Mesenchymal stem cell (in vitro differentiated cells and primary cell): Measurements from ENCODE around the gene MTA3.

Experiments
- DNase-seq: peaks from one replicate; pipeline ENCODE4 v3.0.0-alpha.2; 2013
- H2AFZ ChIP-seq: one replicate; pipeline ENCODE4 v1.6.1; 2013; ENCODE audit warnings: low read depth, mild to moderate bottlenecking, control low read depth, inconsistent platforms, low read length, moderate library complexity
- H2AK5ac ChIP-seq: 2 replicates; pipeline ENCODE4 v1.6.1; 2013; ENCODE audit warnings: low read length, moderate library complexity, mild to moderate bottlenecking, inconsistent platforms; ENCODE audit not compliant: severe bottlenecking
- H2BK120ac ChIP-seq: one replicate; pipeline ENCODE4 v1.6.1; 2013; ENCODE audit warnings: low read depth, mild to moderate bottlenecking, inconsistent platforms, low read length, moderate library complexity
- H2BK12ac ChIP-seq, 2 experiments: one replicate each; pipeline ENCODE4 v1.6.1; 2013; ENCODE audit warnings: inconsistent platforms in 2 of 2, low read length in 2 of 2, mild to moderate bottlenecking in 2 of 2, moderate library complexity in 2 of 2, control low read depth in 1 of 2
- H2BK15ac ChIP-seq: one replicate; pipeline ENCODE4 v1.6.1; 2013; ENCODE audit warnings: mild to moderate bottlenecking, low read depth, inconsistent platforms; ENCODE audit not compliant: poor library complexity, severe bottlenecking
- H2BK5ac ChIP-seq: 2 replicates; pipeline ENCODE4 v1.6.1; 2013; ENCODE audit warnings: low read depth, mild to moderate bottlenecking, low read length, control low read depth, inconsistent platforms; ENCODE audit not compliant: poor library complexity, severe bottlenecking
- H3K14ac ChIP-seq, 2 experiments: one replicate each; pipeline ENCODE4 v1.6.1; 2013; ENCODE audit warnings: inconsistent platforms in 2 of 2, low read length in 2 of 2, control low read depth in 1 of 2, mild to moderate bottlenecking in 1 of 2, moderate library complexity in 1 of 2
- H3K18ac ChIP-seq, 2 experiments: one replicate each; pipeline ENCODE4 v1.6.1; 2013; ENCODE audit warnings: inconsistent platforms in 2 of 2, low read length in 2 of 2, control low read depth in 1 of 2, low read depth in 1 of 2, mild to moderate bottlenecking in 1 of 2
- H3K23ac ChIP-seq, 2 experiments: one replicate each; pipeline ENCODE4 v1.6.1; 2013; ENCODE audit warnings: inconsistent platforms in 2 of 2, low read length in 2 of 2, mild to moderate bottlenecking in 2 of 2, moderate library complexity in 2 of 2, control low read depth in 1 of 2
- H3K27ac ChIP-seq: 2 replicates; pipeline ENCODE4 v1.5.1; 2013; ENCODE audit warnings: mild to moderate bottlenecking, moderate library complexity, low read length, control low read depth, inconsistent platforms; ENCODE audit not compliant: poor library complexity, severe bottlenecking
- H3K27me3 ChIP-seq, 2 experiments: 2 replicates each; pipeline versions ENCODE4 v1.6.1 to v1.7.0; 2013; ENCODE audit warnings: low read length in 2 of 2, mild to moderate bottlenecking in 2 of 2, moderate library complexity in 2 of 2, control low read depth in 1 of 2, inconsistent platforms in 1 of 2; ENCODE audit not compliant: control insufficient read depth in 1 of 2, insufficient read depth in 1 of 2
- H3K36me3 ChIP-seq, 2 experiments: 2 replicates each; pipeline versions ENCODE4 v1.6.1 to v1.7.0; 2013; ENCODE audit warnings: low read length in 2 of 2, control low read depth in 1 of 2, inconsistent platforms in 1 of 2, low read depth in 1 of 2, mild to moderate bottlenecking in 1 of 2; ENCODE audit not compliant: insufficient read depth in 2 of 2, control insufficient read depth in 1 of 2
- H3K4ac ChIP-seq, 2 experiments: one replicate each; pipeline ENCODE4 v1.6.1; 2013; ENCODE audit warnings: inconsistent platforms in 2 of 2, low read length in 2 of 2, mild to moderate bottlenecking in 2 of 2, moderate library complexity in 2 of 2, control low read depth in 1 of 2, low read depth in 1 of 2
- H3K4me1 ChIP-seq: 2 replicates; pipeline ENCODE4 v1.6.1; 2013; ENCODE audit warnings: low read depth, low read length, control low read depth; ENCODE audit not compliant: control insufficient read depth, insufficient read depth
- H3K4me2 ChIP-seq: 2 replicates; pipeline ENCODE4 v1.6.1; 2013; ENCODE audit warnings: low read length, mild to moderate bottlenecking, inconsistent platforms; ENCODE audit not compliant: poor library complexity, severe bottlenecking
- H3K4me3 ChIP-seq, 2 experiments: 2 replicates each; pipeline versions ENCODE4 v1.5.1 to v1.7.0; 2013; ENCODE audit warnings: low read length in 2 of 2, mild to moderate bottlenecking in 2 of 2, control low read depth in 1 of 2, low read depth in 1 of 2; ENCODE audit not compliant: insufficient read depth in 1 of 2
- H3K79me1 ChIP-seq: replicated peaks from 2 replicates; pipeline ENCODE4 v1.6.1; 2013; ENCODE audit warnings: mild to moderate bottlenecking, control low read depth, low read length, inconsistent platforms; ENCODE audit not compliant: poor library complexity, severe bottlenecking
- H3K9ac ChIP-seq: 2 replicates; pipeline ENCODE4 v1.7.0; 2013; ENCODE audit warnings: mild to moderate bottlenecking, low read length, moderate library complexity
- H3K9me3 ChIP-seq: 2 replicates; pipeline ENCODE4 v1.7.0; 2013; ENCODE audit warnings: mild to moderate bottlenecking, low read length; ENCODE audit not compliant: control insufficient read depth
- H4K8ac ChIP-seq: one replicate; pipeline ENCODE4 v1.6.1; 2013; ENCODE audit warnings: inconsistent platforms, mild to moderate bottlenecking, low read length, moderate library complexity
- H4K91ac ChIP-seq: one replicate; pipeline ENCODE4 v1.6.1; 2013; ENCODE audit warnings: mild to moderate bottlenecking, low read length, inconsistent platforms
- WGBS: methylation state at CpG from one replicate; pipeline ENCODE4 v1.1.7; 2013; ENCODE audit warnings: mixed read lengths; 5-methylcytosine and 5-hydroxymethylcytosine counted together

MTA3 gene

GRCh38 chr2:42685303-42685702 lies 116.9 kb downstream of the MTA3 start:
- H3K4me1 ChIP-seq, result peaks cover 2% of the 10 kb centered on the region
- no peak overlapping the region for H3K4ac ChIP-seq
- H2BK120ac ChIP-seq, result no peak overlapping the region
- no peak overlapping the region for H3K4me2 ChIP-seq
- H3K9me3 ChIP-seq, result no peaks in the 10 kb centered on the region
- peaks cover 30% of the 10 kb centered on the region for H3K79me1 ChIP-seq
- H2AK5ac ChIP-seq, result no peak overlapping the region
- no peak overlapping the region for H3K27ac ChIP-seq
- H4K91ac ChIP-seq, result no peak overlapping the region
- no peak overlapping the region for H2BK5ac ChIP-seq
- no peak for DNase-seq
- H3K4me3 ChIP-seq, result no peak overlapping the region
- no peak overlapping the region for H3K9ac ChIP-seq
- no peak overlapping the region for H2BK12ac ChIP-seq
- peaks cover 12 to 32% of the 10 kb centered on the region in 2 experiments for H3K36me3 ChIP-seq
- H3K23ac ChIP-seq, result no peak overlapping the region
- no peak overlapping the region for H3K14ac ChIP-seq
- H3K18ac ChIP-seq, result no peak overlapping the region
- WGBS, result 73% methylated on average over 4 of the region's 5 CpGs
- no peaks in the 10 kb centered on the region for H3K27me3 ChIP-seq
- no peak overlapping the region for H2AFZ ChIP-seq
- H2BK15ac ChIP-seq, result no peak overlapping the region
- H4K8ac ChIP-seq, result no peak overlapping the region

DNA sequence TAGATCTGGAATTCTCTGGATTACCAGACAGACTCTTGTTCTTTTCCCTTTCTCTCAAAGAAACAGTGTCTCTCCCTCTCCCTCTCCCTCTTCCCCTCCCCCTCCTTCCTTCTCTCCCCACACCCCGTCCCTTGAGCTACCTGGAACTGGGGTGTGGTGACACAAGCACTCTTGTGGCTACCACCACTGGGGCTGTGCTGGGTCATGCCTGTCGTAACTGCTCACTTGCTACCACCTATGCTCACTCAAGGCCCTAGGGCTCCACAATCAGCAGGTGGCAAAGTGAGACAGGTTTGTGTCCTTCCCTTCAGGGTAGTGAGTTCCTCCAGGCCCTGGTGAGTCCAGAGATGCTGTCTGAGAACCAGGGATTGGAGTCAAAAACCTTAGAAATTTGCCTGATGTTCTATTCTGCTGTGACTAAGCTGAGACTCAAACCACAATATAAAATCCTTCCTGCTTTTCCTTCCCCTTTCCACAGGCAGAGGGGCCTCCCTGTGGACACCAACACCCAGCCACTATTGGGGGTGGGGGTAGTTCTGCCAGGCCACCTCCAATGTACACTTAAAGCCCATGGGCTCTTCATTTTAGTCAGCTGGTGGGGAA lies 124.7 kb downstream of the MTA3 start:
- no peak overlapping the region for H2AK5ac ChIP-seq
- H3K4me2 ChIP-seq, result no peak overlapping the region
- H3K27me3 ChIP-seq, result no peaks in the 10 kb centered on the region
- no peak overlapping the region for H3K4ac ChIP-seq
- peaks cover 3% of the 10 kb centered on the region for H3K4me1 ChIP-seq
- H3K36me3 ChIP-seq, result peaks cover 6 to 12% of the 10 kb centered on the region in 2 experiments
- H3K18ac ChIP-seq, result no peak overlapping the region
- no peak overlapping the region for H3K4me3 ChIP-seq
- H2BK15ac ChIP-seq, result no peak overlapping the region
- H3K9me3 ChIP-seq, result no peaks in the 10 kb centered on the region
- no peak overlapping the region for H3K14ac ChIP-seq
- H2BK12ac ChIP-seq, result no peak overlapping the region
- H3K9ac ChIP-seq, result no peak overlapping the region
- no peak overlapping the region for H2BK5ac ChIP-seq
- H2BK120ac ChIP-seq, result no peak overlapping the region
- 89% methylated on average over 2 of the region's 2 CpGs for WGBS
- H4K91ac ChIP-seq, result no peak overlapping the region
- H3K27ac ChIP-seq, result no peak overlapping the region
- no peak overlapping the region for H4K8ac ChIP-seq
- DNase-seq, result no peak
- H2AFZ ChIP-seq, result no peak overlapping the region
- no peak overlapping the region for H3K23ac ChIP-seq
- H3K79me1 ChIP-seq, result peaks cover 23% of the 10 kb centered on the region

DNA sequence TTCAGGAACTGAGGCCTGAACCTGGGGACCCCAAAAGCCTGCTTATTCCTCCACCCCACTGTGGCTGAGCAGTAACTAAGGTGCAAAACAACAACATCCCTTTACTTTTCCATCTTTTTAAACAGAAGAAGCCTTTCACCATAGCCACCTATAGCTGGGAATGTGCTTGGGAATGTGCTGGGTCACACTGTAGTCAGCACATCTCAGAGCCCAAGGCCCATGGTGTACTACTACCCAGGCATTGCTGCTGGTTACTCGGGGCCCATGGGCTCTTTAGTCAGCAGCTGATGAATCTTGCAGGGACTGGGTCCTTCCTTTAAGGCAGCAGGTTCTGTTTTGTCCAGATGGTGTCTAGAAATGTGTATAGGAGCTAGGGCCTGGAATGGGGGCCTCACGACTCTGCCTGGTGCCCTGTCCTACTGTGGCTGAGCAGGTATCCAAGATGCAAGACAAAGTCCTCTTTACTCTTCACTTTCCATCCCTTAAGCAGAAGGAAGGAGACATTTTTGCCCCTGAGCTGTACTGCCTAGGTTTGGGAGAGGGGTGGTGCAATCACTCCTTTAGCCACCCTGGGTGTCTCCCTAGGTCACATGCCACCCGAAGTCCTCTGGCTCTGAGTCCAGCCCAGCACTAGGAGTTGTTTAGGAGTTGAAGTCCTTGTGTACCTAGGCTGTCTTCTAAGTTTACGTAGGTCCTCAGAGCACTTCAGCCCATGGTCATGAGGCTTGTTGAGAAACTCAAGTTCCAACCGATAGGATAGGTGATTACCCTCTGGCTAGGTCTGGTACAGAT lies 125.5 kb downstream of the MTA3 start:
- no peaks in the 10 kb centered on the region for H3K27me3 ChIP-seq
- WGBS, result 95% methylated on average over 4 of the region's 5 CpGs
- H3K23ac ChIP-seq, result no peak overlapping the region
- H2BK5ac ChIP-seq, result no peak overlapping the region
- H3K14ac ChIP-seq, result no peak overlapping the region
- H3K4ac ChIP-seq, result peak overlapping the region in 1 of 2 experiments; percentile 20
- no peak overlapping the region for H3K27ac ChIP-seq
- no peak overlapping the region for H2AK5ac ChIP-seq
- no peak overlapping the region for H2AFZ ChIP-seq
- DNase-seq, result no peak
- H2BK120ac ChIP-seq, result no peak overlapping the region
- H3K4me3 ChIP-seq, result no peak overlapping the region
- no peak overlapping the region for H3K18ac ChIP-seq
- H3K4me1 ChIP-seq, result peaks cover 2% of the 10 kb centered on the region
- H4K91ac ChIP-seq, result no peak overlapping the region
- H2BK15ac ChIP-seq, result no peak overlapping the region
- H3K4me2 ChIP-seq, result no peak overlapping the region
- peaks cover 6 to 12% of the 10 kb centered on the region in 2 experiments for H3K36me3 ChIP-seq
- H3K9ac ChIP-seq, result no peak overlapping the region
- peaks cover 22% of the 10 kb centered on the region for H3K79me1 ChIP-seq
- no peak overlapping the region for H4K8ac ChIP-seq
- H2BK12ac ChIP-seq, result no peak overlapping the region
- H3K9me3 ChIP-seq, result no peaks in the 10 kb centered on the region

DNA sequence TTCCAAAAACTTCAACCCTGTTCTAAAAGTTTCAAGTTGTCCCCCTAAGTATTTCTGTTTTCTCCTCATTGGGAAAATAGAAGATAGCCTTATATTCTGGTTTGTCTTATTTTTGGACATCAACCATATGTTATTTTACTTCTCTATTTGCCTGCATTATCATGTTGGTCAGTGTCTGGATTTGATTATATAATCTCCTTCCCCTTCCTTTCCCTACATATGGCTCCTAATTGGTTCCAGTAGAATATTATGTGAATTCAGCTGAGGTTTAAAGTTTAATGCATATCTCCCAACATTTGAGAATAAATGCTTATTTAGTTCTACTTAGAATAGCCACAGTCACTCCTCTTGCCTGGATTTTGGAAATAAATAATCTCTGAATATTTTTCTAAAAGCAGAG lies 128.6 kb downstream of the MTA3 start:
- Histone ChIP-seq H3K23ac (no peak overlapping the region), H2BK5ac (no peak overlapping the region)

More for the DNA sequence above, 128.6 kb downstream of the MTA3 start:
- no peak overlapping the region for H4K8ac ChIP-seq
- H3K36me3 ChIP-seq, result peaks cover 6 to 17% of the 10 kb centered on the region in 2 experiments
- no peak overlapping the region for H2AK5ac ChIP-seq
- H2AFZ ChIP-seq, result no peak overlapping the region
- H3K14ac ChIP-seq, result no peak overlapping the region
- H3K18ac ChIP-seq, result no peak overlapping the region
- H3K9ac ChIP-seq, result no peak overlapping the region
- H3K4me1 ChIP-seq, result peaks cover 2% of the 10 kb centered on the region
- H3K4me3 ChIP-seq, result no peak overlapping the region
- H2BK12ac ChIP-seq, result no peak overlapping the region
- H3K27me3 ChIP-seq, result no peaks in the 10 kb centered on the region
- H3K4ac ChIP-seq, result no peak overlapping the region
- no peak overlapping the region for H2BK120ac ChIP-seq
- H3K4me2 ChIP-seq, result no peak overlapping the region
- no peak overlapping the region for H3K27ac ChIP-seq
- no peak overlapping the region for H4K91ac ChIP-seq
- no peak overlapping the region for H2BK15ac ChIP-seq
- no peak for DNase-seq
- H3K79me1 ChIP-seq, result peaks cover 28% of the 10 kb centered on the region
- no peaks in the 10 kb centered on the region for H3K9me3 ChIP-seq
